Measurements from ENCODE around the gene PLEKHA8. TPM values are rescaled to one million over a fixed set of nuclear protein-coding genes. Genes with fewer than 3 reads are reported as not detected.

The PLEKHA8 gene
- total RNA-seq, 1 experiment from 2014 or later, result 8.6 TPM

DNA sequence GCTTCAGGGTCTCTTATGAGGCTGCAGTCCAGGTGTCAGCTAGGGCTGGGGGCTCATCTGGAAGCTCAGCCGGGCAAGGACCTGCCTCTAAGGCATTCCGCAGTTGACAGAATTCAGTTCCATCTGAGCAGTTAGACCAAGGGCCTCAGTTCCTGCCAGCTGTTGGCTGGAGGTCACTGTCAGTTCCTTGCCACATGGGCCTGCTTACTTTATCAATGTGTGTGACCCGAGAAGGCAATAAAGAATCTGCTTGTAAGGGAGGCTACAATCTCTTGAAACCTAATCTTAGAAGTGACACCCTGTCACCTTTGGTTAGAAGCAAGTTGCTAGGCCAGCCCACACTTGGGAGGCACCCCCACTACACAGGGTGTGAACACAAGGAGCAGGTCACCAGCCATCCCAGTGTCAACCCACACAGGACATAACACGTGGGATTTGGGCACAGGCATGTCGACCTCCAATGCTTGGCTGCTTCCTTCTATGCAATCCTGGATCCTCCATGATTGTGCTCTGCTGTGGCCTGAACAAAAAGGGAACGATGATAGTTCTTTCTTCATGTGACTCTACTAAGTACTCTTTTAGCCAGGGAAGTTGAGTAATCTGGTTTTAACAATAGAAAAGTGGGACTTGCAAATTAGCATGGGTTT is 148.4 kb downstream of the PLEKHA8 start:
- no peaks in the 10 kb centered on the region for H3K27me3 ChIP-seq
- H3K36me3 ChIP-seq, result no peaks in the 10 kb centered on the region
- H3K4me3 ChIP-seq, result no peak overlapping the region
- no peak for DNase-seq
- H3K9me3 ChIP-seq, result no peaks in the 10 kb centered on the region

DNA sequence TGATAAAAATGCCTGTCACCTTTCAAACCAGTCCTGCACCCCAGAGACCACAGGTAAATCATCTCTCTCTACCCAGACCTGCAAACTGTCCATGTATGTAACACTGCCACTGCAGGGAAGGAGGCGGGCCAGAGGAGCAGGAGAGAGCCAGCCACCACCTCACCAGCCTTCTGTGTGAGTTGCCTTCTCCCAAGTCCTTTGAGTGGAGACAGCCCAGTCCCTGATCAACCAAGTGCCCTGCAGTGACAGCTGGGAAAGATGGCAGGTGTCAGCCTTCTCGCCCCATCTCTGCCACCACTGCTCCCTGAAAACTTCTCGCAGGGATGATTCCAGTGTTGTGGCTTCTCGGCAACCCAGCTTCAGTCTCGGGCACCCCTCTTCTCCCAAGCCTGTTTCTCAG is 149.0 kb downstream of the PLEKHA8 start:
- Histone ChIP-seq H3K9me3 (no peaks in the 10 kb centered on the region), H3K27me3 (no peaks in the 10 kb centered on the region), H3K4me3 (no peak overlapping the region), H3K36me3 (no peaks in the 10 kb centered on the region)
- DNase-seq, result no peak

DNA sequence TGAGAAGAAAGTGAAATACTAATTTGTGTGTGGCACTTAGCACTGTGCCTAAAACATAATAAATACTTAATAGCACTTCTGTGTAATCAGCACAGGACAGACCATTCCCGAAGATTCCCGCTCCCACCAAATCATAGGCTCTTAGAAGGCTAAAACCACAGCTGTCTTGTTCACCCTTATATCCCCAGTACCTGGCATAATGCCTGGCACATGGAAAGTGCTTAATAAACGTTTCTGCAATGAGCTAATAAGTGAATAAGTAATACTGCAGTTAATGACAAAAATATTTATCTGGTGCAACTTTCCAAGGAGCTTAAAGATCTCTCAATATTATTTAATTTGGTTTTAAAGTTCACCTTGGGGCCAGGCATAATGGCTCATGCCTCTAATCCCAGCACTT is 149.8 kb downstream of the PLEKHA8 start:
- no peaks in the 10 kb centered on the region for H3K27me3 ChIP-seq
- H3K9me3 ChIP-seq, result no peaks in the 10 kb centered on the region
- no peak for DNase-seq
- H3K4me3 ChIP-seq, result no peak overlapping the region
- H3K36me3 ChIP-seq, result no peaks in the 10 kb centered on the region

DNA sequence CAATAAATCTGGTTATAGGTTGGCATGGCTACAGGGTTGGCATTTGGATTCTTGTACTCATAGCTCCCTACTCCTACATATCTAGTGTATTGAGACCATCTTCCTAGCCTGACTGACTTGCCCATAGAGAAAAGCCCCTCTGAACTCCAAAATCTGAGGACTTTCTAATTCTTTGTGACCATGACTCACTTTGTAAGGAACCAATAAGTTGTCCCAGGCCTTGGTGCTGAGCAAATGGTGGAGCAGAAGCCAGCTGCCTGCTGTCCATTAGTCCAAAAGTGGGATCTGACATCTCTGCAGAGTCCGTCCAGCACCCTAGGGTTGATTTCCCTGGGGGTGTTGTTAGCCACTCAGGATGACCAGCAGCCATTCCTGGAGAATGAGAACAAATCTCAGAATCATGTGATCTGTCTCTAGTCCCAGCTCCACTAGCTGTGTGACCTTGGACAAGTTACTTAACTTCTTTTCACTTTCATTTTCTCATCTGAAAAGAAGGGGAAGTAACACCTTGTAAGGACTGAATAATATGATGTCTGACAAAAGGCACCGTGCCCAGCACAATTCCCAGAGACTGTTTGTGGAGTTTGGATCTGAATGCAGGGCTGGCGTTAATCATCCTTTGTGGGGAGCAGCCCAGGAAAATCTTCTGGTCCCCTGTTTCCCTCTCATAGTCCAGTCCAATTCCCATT is 150.7 kb downstream of the PLEKHA8 start:
- Histone ChIP-seq H3K4me3 (no peak overlapping the region), H3K9me3 (no peaks in the 10 kb centered on the region), H3K36me3 (no peaks in the 10 kb centered on the region), H3K27me3 (no peaks in the 10 kb centered on the region)
- DNase-seq, result no peak

Other genes with a start within 250 kb of the PLEKHA8 start
- not detected in 2 replicates for gene WIPF3, start 221.9 kb upstream of the PLEKHA8 start, total RNA-seq (2014; rRNA removed; shearing (Covaris generic); ENCODE audit: low replicate concordance)
- gene SCRN1, start 38.6 kb upstream of the PLEKHA8 start, total RNA-seq (2014; rRNA removed; shearing (Covaris generic); ENCODE audit: low replicate concordance), result 29.0 and 35.7 TPM in 2 replicates
- 8.1 and 16.1 TPM in 2 replicates for gene FKBP14, start 1.7 kb upstream of the PLEKHA8 start, total RNA-seq (2014; rRNA removed; shearing (Covaris generic); ENCODE audit: low replicate concordance)
- 2.0 and 7.1 TPM in 2 replicates for gene MTURN, start 106.6 kb downstream of the PLEKHA8 start, total RNA-seq (2014; rRNA removed; shearing (Covaris generic); ENCODE audit: low replicate concordance)

All from MG63 (cell line).